Mesangial cell (primary cell): Measurements from ENCODE around the gene MYBL2. TPM values are rescaled to one million over a fixed set of nuclear protein-coding genes. Genes with fewer than 3 reads are reported as not detected.

Source experiments
- total RNA-seq: library from RNA; depleted of rRNA; stranded (reverse); fragments of >200 nt; gene quantifications from 2 replicates; pipeline ENCODE4 v1.2.3, GENCODE V29; 2015

MYBL2 gene
- total RNA-seq = 6.7 and 118 TPM in 2 replicates

DNA sequence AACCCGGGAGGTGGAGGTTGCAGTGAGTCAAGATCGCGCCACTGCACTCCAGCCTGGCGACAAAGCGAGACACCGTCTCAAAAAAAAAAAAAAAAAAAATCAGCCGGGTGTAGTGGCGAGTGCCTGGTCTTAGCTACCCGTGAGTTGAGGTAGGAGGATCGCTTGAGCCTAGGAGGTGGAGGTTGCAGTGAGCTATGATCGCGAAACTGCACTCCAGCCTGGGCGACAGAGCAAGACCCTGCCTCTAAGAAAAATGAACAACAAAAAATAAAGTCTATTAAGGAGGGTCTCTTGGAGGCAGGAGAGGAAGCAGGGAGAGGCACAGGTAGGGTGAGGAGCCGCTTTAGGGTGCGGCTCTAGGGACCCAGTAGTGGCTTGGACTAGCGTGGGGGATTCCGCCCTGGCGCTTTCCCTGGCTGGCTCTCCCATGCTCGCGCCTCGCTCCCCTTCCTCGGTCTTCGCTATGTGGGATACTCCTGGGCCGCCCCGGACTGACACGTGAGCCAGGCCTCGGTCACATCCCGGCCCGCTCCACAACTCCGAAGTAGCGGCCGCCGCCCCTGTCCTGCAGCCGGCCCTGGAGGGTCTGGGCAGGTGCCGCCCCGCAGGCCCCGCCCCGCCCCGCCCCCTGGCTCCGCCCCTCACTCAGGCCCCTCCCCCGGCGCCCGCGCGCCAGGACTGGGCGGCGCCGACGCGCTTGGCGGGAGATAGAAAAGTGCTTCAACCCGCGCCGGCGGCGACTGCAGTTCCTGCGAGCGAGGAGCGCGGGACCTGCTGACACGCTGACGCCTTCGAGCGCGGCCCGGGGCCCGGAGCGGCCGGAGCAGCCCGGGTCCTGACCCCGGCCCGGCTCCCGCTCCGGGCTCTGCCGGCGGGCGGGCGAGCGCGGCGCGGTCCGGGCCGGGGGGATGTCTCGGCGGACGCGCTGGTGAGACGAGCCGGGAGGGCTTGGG is at the start of gene MYBL2:
Gene MYBL2, plus strand, starts transcription at position 739 of the 953 bp plus-strand sequence. Its CDS starts 170 bp downstream, at position 909.

DNA sequence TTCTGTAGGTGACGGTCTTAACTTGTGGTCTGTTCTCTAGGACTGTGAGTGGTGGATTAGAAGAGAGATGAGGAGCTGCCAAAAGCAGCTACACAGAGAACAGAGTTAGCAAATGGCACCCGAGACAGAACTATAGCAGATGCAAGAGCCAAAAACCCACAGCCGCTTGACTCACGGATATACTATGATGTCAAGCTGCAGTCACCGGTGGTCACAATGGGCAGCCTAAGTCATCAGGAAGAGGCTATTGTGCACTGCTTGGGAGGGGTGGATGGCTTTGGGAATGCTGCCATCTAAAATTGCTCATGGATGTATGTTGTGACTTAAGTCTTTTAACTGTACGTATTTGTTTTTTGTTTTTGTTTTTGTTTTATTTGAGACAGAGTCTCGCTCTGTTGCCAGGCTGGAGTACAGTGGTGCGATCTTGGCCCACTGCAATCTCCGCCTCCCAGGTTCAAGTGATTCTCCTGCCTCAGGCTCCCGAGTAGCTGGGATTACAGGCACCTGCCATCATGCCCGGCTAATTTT is 60.0 kb downstream of the MYBL2 start, which contains the start of gene GTSF1L:
Gene GTSF1L, minus strand, starts transcription at position 192 of the 528 bp plus-strand sequence. CDS start 308 bp downstream, outside the sequence.

Other genes starting within 250 kb of the MYBL2 start
- 42.2 and 45.1 TPM in 2 replicates for gene SRSF6, start 209.2 kb upstream of the MYBL2 start, total RNA-seq
- 3.3 and 10.3 TPM in 2 replicates for gene L3MBTL1, start 159.4 kb upstream of the MYBL2 start, total RNA-seq
- 1.8 and 15.6 TPM in 2 replicates for gene SGK2, start 108.1 kb upstream of the MYBL2 start, total RNA-seq
- 18.3 and 37.8 TPM in 2 replicates for gene IFT52, start 76.2 kb upstream of the MYBL2 start, total RNA-seq
- not detected in 2 replicates for gene GTSF1L, start 59.9 kb downstream of the MYBL2 start, total RNA-seq
- gene TOX2, start 247.7 kb downstream of the MYBL2 start, total RNA-seq = 5.1 and 6.6 TPM in 2 replicates